Stromal cell of bone marrow (primary cell): ENCODE data around the gene WT1.

Experiments used
- DNase-seq: peaks from one replicate; pipeline ENCODE4 v3.0.0-alpha.2; 2012; ENCODE audit warnings: low read depth

Gene WT1

DNA sequence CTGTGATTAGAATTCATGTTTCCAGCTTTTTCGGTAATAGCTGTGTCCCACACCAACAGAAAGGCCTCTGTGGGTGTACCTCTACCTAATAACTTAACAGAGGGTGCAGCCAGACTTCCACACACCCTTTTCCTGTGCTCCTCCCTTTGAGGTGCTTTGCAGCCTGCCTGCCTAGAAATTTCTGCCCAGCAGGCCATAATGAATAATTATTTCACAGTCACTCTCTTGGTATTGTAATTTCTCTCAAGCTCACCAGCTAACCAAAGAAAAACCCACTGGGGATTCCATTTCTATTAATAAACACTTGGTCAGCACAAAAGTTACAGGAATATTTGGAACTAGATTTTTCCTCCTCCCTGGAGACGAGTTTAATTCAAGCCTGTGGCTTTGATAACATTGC lies 13.3 kb downstream of the WT1 start:
- no peak for DNase-seq

DNA sequence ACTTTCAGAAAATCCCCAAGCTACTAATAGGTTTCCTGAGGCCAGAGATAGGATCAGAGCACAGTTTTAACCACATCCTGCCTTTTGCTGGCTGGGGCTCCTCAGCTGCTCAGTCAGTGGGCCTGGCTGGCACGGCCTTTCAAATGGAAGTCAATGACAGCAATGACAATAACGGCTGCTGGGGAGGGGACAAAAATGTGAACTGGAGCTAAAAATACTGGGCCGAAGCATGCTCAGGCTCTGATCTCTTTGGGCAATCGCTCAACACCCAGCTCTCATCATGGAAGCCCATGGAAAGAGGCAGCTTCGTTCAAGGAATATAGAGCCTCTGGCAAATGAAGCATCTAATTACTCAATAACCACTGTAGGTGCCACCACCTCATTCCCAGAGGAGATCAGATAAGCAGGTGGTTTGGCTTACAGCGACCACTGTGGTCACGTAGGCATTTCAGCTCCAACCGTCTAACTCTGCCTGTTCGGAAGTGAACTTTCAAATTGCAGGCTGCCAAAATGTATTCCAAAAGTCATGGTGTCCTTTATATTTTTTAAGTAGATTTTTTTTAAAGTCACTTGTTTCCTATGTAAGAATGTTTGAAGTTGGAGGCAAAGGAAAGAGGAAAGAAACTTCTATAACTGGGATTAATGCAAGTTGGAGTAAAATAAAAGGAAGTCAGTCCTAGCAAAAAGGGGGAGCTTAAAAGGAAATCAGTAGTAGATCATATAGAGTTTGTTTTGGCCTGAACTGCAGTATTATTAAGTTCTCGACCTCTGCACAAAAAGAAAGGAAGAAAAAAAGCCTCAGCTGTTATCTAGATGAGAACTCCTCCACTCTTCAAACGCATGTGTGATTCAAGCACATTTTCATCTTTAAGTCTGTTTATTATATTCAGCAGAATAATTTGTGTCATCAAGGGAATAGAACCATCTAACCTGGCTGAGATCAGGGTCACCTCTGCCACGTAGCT lies 14.1 kb downstream of the WT1 start:
- no peak for DNase-seq

DNA sequence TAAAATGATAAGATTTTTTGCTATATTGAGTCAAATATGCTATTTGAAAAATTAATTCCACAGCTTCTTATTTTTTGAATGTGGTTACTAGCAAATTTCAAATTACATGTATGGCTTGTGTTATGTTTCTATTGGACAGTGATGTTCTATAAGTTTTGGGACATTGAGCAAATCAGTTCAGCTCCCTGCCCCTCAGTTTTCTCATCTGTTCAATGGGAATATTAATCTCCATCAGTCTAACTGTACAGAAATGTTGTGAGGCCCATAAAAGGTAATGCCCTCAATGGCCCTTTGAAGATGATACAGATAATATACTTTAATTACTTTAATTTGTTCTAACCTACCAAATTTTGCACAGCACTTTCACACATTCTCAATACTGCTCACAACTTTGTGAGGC lies 15.2 kb downstream of the WT1 start:
- DNase-seq: no peak

DNA sequence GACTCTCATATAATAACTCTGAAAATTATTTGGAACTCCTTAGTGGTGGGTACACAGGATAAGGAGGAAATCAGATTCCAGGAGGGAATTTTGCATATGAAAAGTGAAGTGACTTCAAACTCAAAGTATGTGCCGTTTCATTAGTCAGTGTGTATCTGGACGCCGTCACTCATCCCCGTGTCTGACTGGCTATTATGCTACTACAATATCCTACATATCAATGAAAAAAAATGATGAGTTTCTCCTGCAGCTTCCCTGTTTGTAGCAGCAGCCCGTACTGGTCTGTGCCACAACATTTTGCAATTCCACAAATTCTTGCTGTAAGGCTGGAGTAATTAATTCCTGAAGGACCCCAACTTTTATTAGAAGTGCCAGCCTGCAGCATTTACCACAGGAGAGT lies 16.5 kb downstream of the WT1 start:
- no peak for DNase-seq

DNA sequence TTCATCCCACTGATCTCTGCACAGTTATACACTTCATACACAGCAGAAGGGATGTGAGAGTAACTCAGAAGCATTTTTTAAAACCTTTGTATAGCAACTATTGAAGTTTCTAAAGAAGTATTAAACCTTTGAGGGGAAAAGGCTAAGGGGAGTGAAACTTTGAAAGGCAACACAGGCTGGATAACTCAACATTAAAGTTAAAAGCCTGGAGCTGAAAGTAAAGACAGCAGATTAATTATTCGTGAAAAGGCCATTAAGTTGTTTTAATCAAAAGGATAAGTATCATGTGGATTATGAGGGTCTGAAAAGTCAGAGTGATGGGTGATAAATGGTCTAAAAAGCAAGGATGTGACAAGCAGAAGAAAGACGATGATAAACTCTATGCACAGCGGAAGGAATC lies 17.5 kb downstream of the WT1 start:
- no peak for DNase-seq

DNA sequence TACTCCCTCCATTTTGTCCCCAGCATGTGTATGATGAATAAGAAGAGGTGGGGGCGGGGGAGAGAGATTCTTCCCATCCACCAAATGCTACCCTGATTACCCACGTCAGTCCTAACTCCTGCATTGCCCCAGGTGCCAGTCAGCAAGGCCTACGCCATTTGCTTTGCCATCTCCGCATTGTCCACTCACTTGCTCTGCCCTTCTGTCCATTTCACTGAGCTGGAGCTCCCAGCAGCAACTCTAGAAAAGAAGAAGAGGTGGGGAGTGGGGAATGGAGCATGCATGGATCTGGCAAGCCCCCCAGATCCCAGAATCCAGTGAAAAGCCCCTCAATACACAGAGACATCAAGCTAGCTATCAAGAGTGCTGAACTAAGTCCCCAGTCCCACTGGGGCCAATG lies 19.0 kb downstream of the WT1 start:
- DNase-seq: no peak

DNA sequence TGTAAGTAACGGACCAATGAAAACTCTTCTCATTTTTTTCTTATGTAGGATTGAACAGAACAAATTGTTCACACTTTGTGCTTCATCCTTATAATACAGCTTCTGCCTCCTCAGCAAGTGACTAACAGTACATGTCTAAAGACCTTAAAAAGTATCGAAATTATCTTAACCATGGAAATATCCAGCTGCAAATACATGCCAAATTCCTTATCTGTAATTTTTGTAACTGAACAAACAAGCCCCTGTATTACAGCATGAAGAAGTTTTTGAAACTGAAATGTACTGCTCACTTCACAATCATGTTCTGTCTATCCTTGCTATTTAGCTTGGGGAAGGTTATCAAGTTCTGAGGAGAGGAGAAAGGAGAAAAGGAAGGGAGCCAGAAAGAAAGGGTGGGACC lies 20.4 kb downstream of the WT1 start:
- DNase-seq: no peak

DNA sequence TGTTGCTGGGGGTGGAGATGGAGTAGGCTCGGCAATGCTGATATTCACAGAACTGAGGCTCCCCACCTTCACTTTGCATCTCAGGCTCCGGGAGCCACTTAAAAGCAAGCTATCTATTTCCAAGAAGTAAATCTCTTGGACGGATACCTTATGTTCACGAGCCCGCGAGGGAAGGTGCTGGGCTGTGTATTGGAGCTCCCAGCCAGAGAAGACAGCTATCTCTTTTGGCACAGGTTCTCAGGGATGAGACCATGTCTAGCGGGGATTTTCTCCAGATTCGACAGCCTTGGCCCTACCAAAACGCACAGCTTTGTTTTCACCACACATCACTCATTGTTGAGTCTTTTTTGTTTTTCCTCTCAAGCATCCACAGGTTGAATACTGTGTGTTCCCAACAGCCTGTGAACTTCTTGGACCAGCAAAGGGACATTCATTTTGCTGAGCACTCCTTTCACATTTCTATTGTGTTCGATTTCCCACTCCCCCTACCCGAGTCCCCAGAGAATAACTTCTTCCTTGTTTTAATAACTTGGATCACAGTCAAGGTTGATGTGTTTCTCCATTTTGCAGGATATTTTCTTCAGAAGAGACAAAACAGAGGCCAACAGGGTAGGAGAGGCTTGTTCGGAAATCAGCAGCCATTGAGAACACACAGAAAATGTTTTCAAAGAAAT lies 23.3 kb downstream of the WT1 start:
- no peak for DNase-seq

DNA sequence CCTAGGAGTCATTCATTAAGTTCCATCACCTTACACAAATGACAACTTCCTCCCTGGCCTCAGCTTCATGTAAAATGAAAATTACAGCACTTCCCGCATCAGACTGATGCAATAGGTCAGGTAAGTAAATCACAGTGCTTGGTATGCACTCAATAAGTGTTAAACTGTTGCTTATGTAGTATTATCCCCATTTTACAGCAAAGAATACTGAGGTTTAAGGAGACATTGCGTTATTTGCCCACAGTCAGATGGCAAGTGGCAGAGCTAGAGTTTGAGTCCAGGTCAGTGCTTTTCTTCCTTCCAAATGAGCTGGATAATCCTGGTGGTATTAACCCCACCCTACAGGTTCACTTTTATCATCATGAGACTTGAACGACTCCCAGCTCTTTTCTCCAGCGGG lies 29.7 kb downstream of the WT1 start:
- DNase-seq: no peak

DNA sequence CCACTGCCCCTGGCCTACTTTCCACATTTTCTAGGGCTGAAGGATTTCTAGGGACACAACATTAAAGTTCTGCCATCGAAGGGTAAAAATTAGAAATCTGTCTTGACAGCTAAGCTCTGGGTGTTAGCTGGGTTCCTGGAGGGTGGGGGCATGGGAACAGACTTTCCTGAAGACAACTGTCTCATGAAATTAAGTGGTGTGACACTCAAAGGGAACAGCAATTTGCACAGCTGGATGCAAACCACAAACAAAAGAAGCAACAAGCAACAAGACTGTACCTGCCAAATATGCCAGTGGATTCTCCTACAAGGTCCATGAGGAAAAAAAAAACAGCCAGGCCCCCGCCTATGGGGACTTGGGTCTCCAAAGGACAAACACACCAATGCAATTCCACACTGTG lies 32.5 kb downstream of the WT1 start:
- DNase-seq: no peak

DNA sequence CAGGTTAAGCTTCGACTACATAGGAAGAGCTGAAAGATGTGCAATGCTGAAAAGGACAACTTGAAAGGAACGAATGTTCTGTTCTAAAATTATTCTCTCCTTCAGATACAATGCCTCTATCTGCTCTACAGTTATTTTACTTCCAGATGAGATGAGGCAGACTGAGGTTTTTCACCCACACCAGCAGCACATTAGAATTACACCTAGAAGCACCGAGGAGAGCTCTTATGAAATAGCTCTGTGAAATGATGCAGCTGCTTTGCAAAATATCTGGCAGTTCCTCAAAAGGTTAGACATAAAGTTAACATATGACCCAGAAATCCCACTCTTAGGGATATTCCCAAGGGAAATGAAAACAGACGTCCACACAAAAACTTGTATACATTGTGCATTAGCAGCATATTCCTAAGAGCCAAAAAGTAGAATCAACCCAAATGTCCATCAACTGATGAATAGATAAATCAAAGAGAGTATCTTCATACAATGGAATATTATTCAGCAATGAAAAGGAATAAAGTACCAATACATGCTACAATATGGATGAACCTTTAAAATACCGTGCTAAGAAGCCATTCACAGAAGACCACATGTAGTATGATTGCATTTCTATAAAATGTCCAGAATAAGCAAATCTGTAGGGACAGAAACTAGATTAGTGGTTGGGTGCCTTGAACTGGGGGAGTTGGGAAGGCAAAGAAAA lies 34.5 kb downstream of the WT1 start:
- DNase-seq: no peak

DNA sequence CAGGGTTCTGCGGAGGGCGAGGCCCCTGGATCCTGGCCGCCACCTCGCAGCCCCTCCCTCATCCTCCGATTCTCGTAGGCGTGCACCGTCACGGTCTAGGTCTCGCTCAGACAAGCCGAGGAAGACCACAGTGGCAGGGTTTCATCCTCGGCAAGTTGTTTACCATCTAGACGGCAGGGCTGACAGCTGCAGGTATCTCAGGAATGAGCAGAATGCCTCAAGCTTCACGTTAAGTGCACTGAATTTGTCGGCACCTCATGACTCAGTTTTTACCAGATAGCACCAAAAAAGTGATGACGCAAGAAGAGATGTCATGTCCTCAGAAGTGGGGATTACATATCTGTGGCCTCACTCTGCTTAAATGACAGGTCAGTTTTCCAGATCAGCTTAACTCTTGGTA lies 35.1 kb downstream of the WT1 start:
- no peak for DNase-seq

DNA sequence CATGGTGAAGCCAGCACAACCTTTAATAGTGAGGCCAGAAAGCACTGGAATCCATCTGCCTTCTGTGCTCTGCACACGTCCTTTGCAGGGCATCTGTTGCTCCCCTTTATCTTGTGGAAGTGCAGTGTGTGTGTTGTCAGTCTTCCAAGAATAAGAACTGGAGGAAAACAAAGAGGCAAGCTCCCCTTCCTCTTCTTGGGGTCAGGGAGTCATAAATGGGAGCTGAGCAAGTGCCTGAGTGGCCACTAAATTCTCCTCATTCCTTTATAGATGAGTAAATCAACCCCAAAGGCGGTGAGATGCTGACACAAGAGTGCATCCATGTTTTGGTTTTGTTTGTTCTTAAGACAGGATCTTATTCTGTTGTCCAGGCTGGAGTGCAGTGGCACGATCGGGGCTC lies 38.3 kb downstream of the WT1 start:
- DNase-seq: no peak

DNA sequence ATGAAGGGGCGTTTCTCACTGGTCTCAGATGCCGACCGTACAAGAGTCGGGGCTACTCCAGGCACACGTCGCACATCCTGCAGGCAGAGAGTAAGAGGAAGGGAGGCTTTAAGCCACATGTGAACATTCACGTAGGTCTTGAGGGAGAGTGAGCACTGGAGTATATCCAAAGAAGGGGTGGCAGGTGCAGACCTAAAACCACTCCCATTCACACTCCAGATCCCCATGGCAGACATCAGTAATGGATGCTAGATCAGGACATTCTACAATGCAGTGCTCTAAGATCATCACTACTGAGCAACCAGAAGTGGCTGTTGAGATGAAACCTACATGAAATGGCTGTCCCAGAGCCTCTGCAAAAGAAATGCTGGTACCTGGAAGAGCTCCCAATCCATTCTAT lies 39.0 kb downstream of the WT1 start:
- DNase-seq: no peak

DNA sequence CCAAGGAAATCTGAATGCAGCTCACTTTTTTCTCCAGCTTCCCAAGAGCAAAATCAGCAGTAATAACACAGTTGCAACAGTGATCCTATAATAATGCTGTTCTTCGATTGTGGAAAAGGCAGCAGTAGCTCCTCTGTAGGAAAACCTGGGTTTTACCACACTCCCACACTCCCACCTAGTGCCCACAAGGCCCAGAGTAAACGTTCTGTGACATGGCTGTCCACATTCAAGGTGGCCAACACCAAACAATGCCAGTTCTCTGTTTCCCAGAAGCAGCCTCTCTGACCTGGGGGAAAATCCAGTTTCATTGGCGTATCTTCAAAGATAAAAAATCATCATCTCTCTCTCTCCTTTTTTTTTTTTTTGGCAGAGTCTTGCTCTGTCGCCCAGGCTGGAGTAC lies 40.2 kb downstream of the WT1 start:
- DNase-seq: no peak

DNA sequence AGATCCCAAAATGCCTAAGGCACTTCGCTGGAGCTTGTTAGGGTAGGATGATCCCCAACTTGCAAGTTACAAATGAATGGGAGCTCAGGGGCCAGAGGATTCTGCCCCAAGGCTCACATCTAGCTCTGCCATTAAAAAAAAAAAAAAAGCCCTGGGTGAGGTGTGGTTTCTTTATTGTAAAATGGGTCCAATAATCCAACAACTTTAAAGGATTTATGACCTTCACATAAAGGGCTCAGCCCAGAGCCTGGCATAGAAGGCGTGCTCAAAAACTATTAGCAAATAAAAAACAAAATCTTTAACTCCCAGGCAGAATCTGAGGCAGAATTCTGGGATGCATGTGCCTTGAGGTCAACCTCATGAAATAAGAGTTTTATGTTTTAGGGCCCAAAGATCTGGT lies 42.5 kb downstream of the WT1 start:
- DNase-seq: no peak

DNA sequence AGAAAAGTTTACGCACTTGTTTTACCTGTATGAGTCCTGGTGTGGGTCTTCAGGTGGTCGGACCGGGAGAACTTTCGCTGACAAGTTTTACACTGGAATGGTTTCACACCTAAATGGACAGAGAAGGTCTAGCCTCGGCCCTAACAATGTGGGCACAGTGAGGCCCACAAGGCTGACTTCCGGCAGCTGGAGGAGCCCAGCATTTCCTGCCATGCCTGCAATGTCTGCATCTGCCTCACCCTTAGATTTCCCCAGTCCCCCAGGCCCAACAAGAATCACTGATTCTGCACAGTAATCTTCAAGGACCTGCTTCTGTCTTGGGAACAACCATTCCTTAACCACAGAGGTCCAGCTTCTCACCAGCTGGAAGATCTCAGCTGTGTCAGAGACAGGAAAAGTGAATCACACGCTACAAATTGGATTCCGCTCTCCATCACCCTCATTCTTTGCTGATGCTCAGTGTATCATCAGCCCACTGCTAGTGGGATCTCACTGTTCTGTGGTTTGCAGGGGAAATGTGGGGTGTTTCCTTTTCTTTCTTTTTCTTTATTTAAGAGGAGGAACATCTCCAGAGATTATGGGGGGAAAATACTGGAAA lies 43.3 kb downstream of the WT1 start:
- no peak for DNase-seq

DNA sequence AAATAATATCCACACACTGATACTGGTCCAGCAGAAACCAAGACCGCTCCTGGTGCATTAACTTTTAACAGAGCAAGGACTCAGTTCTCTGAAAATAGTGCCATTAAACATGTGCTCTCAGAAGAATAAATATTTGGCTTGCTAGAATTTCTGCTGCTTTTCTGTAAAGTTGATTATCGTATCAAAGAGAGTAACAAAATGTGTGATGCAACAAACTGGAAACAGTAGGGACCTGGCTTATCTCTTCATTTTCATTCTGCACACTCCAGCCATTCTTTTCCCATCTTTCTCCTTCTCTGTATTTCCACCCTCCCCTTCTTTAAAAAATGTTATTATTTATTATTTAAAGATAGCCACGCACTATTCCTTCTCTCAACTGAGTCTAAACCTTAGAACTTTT lies 43.9 kb downstream of the WT1 start:
- DNase-seq: no peak

DNA sequence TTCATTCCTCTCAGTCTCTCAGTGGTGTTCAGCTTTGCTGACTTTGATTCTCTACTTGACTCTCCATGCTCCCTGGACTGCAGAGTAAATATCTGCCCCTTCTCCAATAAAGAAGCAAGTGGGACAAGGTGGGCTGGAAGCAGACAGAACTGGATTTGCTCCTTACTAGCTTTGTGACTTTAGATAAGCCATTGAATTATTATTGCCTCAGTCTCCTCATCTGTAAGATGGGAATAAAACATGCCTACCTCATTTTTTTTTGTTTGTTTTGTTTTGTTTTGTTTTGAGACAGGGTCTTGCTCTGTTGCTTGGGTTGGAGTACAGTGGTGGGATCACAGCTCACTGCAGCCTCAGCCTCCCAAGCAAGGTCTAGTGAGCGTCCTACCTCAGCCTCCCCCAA lies 44.6 kb downstream of the WT1 start:
- DNase-seq: no peak

DNA sequence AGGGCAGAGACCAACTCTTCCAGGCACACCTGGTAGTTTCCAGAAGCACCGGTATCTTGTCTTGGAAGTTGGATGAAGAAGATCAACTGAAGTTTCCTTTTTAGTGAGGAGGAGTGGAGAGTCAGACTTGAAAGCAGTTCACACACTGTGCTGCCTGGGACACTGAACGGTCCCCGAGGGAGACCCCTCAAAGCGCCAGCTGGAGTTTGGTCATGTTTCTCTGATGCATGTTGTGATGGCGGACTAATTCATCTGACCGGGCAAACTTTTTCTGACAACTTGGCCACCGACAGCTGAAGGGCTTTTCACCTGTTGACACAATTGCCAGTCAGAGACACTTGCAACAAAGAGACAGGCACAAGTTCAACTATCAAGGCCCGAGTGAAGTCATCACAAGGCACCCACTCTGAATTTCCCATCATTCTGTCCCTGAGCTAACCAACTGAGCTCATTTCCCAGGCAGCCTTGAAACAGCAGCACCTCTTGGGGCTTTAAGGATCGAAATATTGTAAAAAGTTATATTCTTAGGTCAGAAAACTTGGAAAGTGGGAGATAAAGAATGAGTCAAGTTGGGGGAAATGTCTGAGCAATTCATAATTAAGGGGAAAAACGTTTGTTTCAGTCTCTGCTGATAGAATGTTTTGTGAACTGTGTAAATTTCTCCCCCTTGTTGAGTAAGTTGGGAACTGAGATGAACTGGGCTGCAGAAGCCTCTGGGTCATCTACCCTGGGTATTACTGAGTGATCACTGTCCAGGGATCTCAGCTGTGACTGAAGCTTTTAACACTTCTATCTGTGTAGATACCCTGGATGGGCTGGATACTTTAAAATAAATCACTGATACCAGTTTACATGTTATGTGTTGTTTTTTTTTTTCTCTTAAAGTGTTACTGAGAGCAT lies 46.2 kb downstream of the WT1 start:
- no peak for DNase-seq

DNA sequence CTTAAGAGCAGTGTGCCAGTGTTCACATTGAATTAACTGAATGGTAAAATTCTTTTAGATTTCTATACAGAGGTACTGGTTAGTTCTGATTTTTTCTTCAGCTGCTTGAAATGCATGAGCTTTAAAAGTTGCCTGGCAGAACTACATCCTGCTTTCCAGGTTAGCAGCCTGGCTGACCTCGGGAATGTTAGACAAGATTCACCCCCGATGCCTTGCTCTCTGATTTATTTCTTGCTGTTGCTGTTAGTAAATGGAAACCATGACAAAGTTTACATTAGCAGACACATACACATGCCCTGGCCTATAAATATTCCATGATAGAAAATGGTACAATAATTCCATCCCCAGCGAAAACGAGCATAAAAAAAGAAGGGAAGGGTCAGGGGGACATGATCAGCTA lies 47.0 kb downstream of the WT1 start:
- no peak for DNase-seq

DNA sequence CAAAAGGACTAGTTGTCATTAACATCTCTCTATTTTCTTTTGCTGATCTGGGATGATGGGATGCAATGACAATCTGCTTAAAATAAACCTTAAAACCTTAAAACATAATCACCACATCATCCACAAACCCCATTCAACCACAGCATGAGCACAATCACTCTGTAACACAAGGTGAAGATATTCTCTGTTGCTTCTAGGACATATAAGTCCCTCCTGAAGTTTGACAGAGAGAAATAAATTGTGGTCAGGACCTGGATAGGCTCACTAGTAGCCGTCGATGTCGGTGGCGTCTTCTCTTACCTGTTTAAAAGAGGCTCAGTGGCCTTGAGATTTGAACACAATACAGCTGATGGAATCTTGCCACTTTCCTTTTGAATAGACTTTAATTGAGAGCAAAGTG lies 47.9 kb downstream of the WT1 start:
- DNase-seq: no peak
